HG03108 (cell line): ENCODE data around the gene PDE4D.
"Not testable (repeated sequence)": the region's sequence is repeated elsewhere in the genome, so short reads cannot be mapped to it uniquely, and the experiment has no call there.

ENCODE experiments used
- ATAC-seq: cut with Tn5 transposase; IDR thresholded peaks from one replicate; pipeline ENCODE4 v1.9.1; 2021; ENCODE audit warnings: moderate library complexity; ENCODE audit not compliant: unreplicated experiment

The PDE4D gene

GRCh38 chr5:59390989-59391388 is 502.5 kb downstream of the PDE4D start:
- ATAC-seq, result no peak

- ATAC-seq, result no peak
Observed at GRCh38 chr5:59390074-59390659, 503.4 kb downstream of the PDE4D start.

GRCh38 chr5:59387127-59387526 is 506.4 kb downstream of the PDE4D start:
- ATAC-seq, result no peak

- ATAC-seq, result no peak
Observed at GRCh38 chr5:59385700-59386099, 507.8 kb downstream of the PDE4D start.

- ATAC-seq, result peak; percentile 89
Observed at GRCh38 chr5:59380350-59380951, 513.1 kb downstream of the PDE4D start.

GRCh38 chr5:59374036-59374435 is 519.5 kb downstream of the PDE4D start:
- ATAC-seq, result not testable (repeated sequence)

GRCh38 chr5:59371525-59372127 is 521.9 kb downstream of the PDE4D start:
- no peak for ATAC-seq

- ATAC-seq, result no peak
Observed at GRCh38 chr5:59368951-59369350, 524.6 kb downstream of the PDE4D start.

- no peak for ATAC-seq
Observed at GRCh38 chr5:59367791-59368394, 525.6 kb downstream of the PDE4D start.

- no peak for ATAC-seq
Observed at GRCh38 chr5:59366784-59367183, 526.7 kb downstream of the PDE4D start.

- ATAC-seq, result no peak
Observed at GRCh38 chr5:59362438-59362837, 531.1 kb downstream of the PDE4D start.

GRCh38 chr5:59361454-59361853 is 532.1 kb downstream of the PDE4D start:
- ATAC-seq, result no peak

GRCh38 chr5:59360130-59360555 is 533.4 kb downstream of the PDE4D start:
- ATAC-seq, result no peak

GRCh38 chr5:59358005-59358861 is 535.3 kb downstream of the PDE4D start:
- ATAC-seq, result no peak

GRCh38 chr5:59357381-59357977 is 536.0 kb downstream of the PDE4D start:
- no peak for ATAC-seq

GRCh38 chr5:59356813-59357380 is 536.6 kb downstream of the PDE4D start:
- ATAC-seq, result no peak

- ATAC-seq, result no peak
Observed at GRCh38 chr5:59354811-59355210, 538.7 kb downstream of the PDE4D start.

- ATAC-seq, result no peak
Observed at GRCh38 chr5:59354274-59354673, 539.3 kb downstream of the PDE4D start.

GRCh38 chr5:59351076-59351794 is 542.3 kb downstream of the PDE4D start:
- no peak for ATAC-seq

- no peak for ATAC-seq
Observed at GRCh38 chr5:59348189-59348588, 545.3 kb downstream of the PDE4D start.
